ENCODE measurements around the gene APH1A.

The APH1A gene

GRCh38 chr1:150268340-150268704 lies 494 bp downstream of the APH1A start:
- Histone ChIP-seq H3K56ac (ENCODE audit: low read length) (peak overlapping the region; percentile 100), H3K4me3 (ENCODE audit: low read length) (peak overlapping the region; percentile 98), H4K8ac (ENCODE audit: low read depth, low read length) (peak overlapping the region; percentile 3), H2BK120ac (ENCODE audit: low read depth, low read length) (peak overlapping the region; percentile 29), H3K79me2 (ENCODE audit: control insufficient read depth, insufficient read depth, low read length) (peaks cover 22% of the 10 kb centered on the region), H3K27ac (ENCODE audit: low read depth, low read length) (peak overlapping the region; percentile 36), H3K27me3 (ENCODE audit: insufficient read depth, low read length, poor library complexity) (no peaks in the 10 kb centered on the region), H3K4ac (ENCODE audit: low read depth, low read length) (peak overlapping the region; percentile 61), H2BK15ac (replicated peaks; ENCODE audit: low read depth) (no peak overlapping the region), H3K9ac (ENCODE audit: low read length) (peak overlapping the region; percentile 99), H3K4me1 (ENCODE audit: control insufficient read depth, low read depth, low read length) (peaks cover 10% of the 10 kb centered on the region), H3K18ac (ENCODE audit: low read length) (peak overlapping the region; percentile 44), H3K79me1 (ENCODE audit: low read length) (peaks cover 20% of the 10 kb centered on the region), H2BK5ac (ENCODE audit: low read length) (peak overlapping the region; percentile 80), H3K36me3 (ENCODE audit: control insufficient read depth, insufficient read depth, low read length) (peaks cover 6% of the 10 kb centered on the region), H3K23ac (ENCODE audit: low read length) (no peak overlapping the region), H3K4me2 (ENCODE audit: low read length) (peak overlapping the region; percentile 93), H2AK5ac (ENCODE audit: low read length) (peak overlapping the region; percentile 18), H4K5ac (ENCODE audit: low read length) (no peak overlapping the region)
- no CpG with 5 or more reads among the region's 21 CpGs for WGBS (ENCODE audit: extremely low coverage, insufficient coverage, low lambda C conversion rate)
- DNase-seq: peak; percentile 42

GRCh38 chr1:150267896-150268295 lies 920 bp downstream of the APH1A start:
- Histone ChIP-seq H2AK5ac (ENCODE audit: low read length) (peak overlapping the region; percentile 88), H3K27ac (ENCODE audit: low read depth, low read length) (no peak overlapping the region), H3K79me1 (ENCODE audit: low read length) (peaks cover 20% of the 10 kb centered on the region)

GRCh38 chr1:150263549-150263948 lies 5.3 kb downstream of the APH1A start:
- no peak for DNase-seq
- Histone ChIP-seq H3K4me2 (ENCODE audit: low read length) (no peak overlapping the region), H3K4me1 (ENCODE audit: control insufficient read depth, low read depth, low read length) (peaks cover 12% of the 10 kb centered on the region), H3K79me1 (ENCODE audit: low read length) (peaks cover 26% of the 10 kb centered on the region), H3K27ac (ENCODE audit: low read depth, low read length) (no peak overlapping the region), H4K8ac (ENCODE audit: low read depth, low read length) (no peak overlapping the region), H3K36me3 (ENCODE audit: control insufficient read depth, insufficient read depth, low read length) (peaks cover 6% of the 10 kb centered on the region), H3K56ac (ENCODE audit: low read length) (no peak overlapping the region), H3K4me3 (ENCODE audit: low read length) (no peak overlapping the region), H3K23ac (ENCODE audit: low read length) (no peak overlapping the region), H3K4ac (ENCODE audit: low read depth, low read length) (no peak overlapping the region), H4K5ac (ENCODE audit: low read length) (no peak overlapping the region), H3K27me3 (ENCODE audit: insufficient read depth, low read length, poor library complexity) (no peaks in the 10 kb centered on the region), H2AK5ac (ENCODE audit: low read length) (no peak overlapping the region), H2BK15ac (replicated peaks; ENCODE audit: low read depth) (no peak overlapping the region), H2BK120ac (ENCODE audit: low read depth, low read length) (no peak overlapping the region), H3K9ac (ENCODE audit: low read length) (no peak overlapping the region), H3K18ac (ENCODE audit: low read length) (no peak overlapping the region), H3K79me2 (ENCODE audit: control insufficient read depth, insufficient read depth, low read length) (peaks cover 28% of the 10 kb centered on the region), H2BK5ac (ENCODE audit: low read length) (no peak overlapping the region)
- no CpG with 5 or more reads among the region's 6 CpGs for WGBS (ENCODE audit: extremely low coverage, insufficient coverage, low lambda C conversion rate)

More at GRCh38 chr1:150267896-150268295, 920 bp downstream of the APH1A start:
- peaks cover 10% of the 10 kb centered on the region for H3K4me1 ChIP-seq (ENCODE audit: control insufficient read depth, low read depth, low read length)
- peaks cover 22% of the 10 kb centered on the region for H3K79me2 ChIP-seq (ENCODE audit: control insufficient read depth, insufficient read depth, low read length)
- no CpG with 5 or more reads among the region's 6 CpGs for WGBS (ENCODE audit: extremely low coverage, insufficient coverage, low lambda C conversion rate)
- peak overlapping the region; percentile 93 for H3K4me2 ChIP-seq (ENCODE audit: low read length)
- peak overlapping the region; percentile 98 for H3K4me3 ChIP-seq (ENCODE audit: low read length)
- H2BK15ac ChIP-seq (replicated peaks; ENCODE audit: low read depth): no peak overlapping the region
- H4K5ac ChIP-seq (ENCODE audit: low read length): no peak overlapping the region
- peak overlapping the region; percentile 100 for H3K56ac ChIP-seq (ENCODE audit: low read length)
- no peak overlapping the region for H2BK5ac ChIP-seq (ENCODE audit: low read length)
- no peak for DNase-seq
- peak overlapping the region; percentile 99 for H3K9ac ChIP-seq (ENCODE audit: low read length)
- H3K36me3 ChIP-seq (ENCODE audit: control insufficient read depth, insufficient read depth, low read length): peaks cover 6% of the 10 kb centered on the region
- H2BK120ac ChIP-seq (ENCODE audit: low read depth, low read length): no peak overlapping the region
- H3K4ac ChIP-seq (ENCODE audit: low read depth, low read length): no peak overlapping the region
- no peak overlapping the region for H4K8ac ChIP-seq (ENCODE audit: low read depth, low read length)
- no peak overlapping the region for H3K23ac ChIP-seq (ENCODE audit: low read length)
- H3K18ac ChIP-seq (ENCODE audit: low read length): no peak overlapping the region
- no peaks in the 10 kb centered on the region for H3K27me3 ChIP-seq (ENCODE audit: insufficient read depth, low read length, poor library complexity)

- H2BK5ac ChIP-seq (ENCODE audit: low read length): no peak overlapping the region
Observed at GRCh38 chr1:150262388-150263320, 6.2 kb downstream of the APH1A start.

GRCh38 chr1:150261367-150261766 lies 7.4 kb downstream of the APH1A start:
- H2BK15ac ChIP-seq (replicated peaks; ENCODE audit: low read depth): no peak overlapping the region
- H2BK5ac ChIP-seq (ENCODE audit: low read length): no peak overlapping the region
- no peak overlapping the region for H3K4ac ChIP-seq (ENCODE audit: low read depth, low read length)
- no CpG with 5 or more reads among the region's 6 CpGs for WGBS (ENCODE audit: extremely low coverage, insufficient coverage, low lambda C conversion rate)
- no peak overlapping the region for H3K18ac ChIP-seq (ENCODE audit: low read length)
- no peak overlapping the region for H3K4me3 ChIP-seq (ENCODE audit: low read length)
- no peak overlapping the region for H3K56ac ChIP-seq (ENCODE audit: low read length)
- H3K4me2 ChIP-seq (ENCODE audit: low read length): no peak overlapping the region
- no peak overlapping the region for H3K23ac ChIP-seq (ENCODE audit: low read length)
- H3K27ac ChIP-seq (ENCODE audit: low read depth, low read length): no peak overlapping the region
- H3K79me1 ChIP-seq (ENCODE audit: low read length): peaks cover 11% of the 10 kb centered on the region
- H3K9ac ChIP-seq (ENCODE audit: low read length): no peak overlapping the region
- DNase-seq: no peak
- H2BK120ac ChIP-seq (ENCODE audit: low read depth, low read length): no peak overlapping the region
- H3K79me2 ChIP-seq (ENCODE audit: control insufficient read depth, insufficient read depth, low read length): peaks cover 8% of the 10 kb centered on the region
- peaks cover 4% of the 10 kb centered on the region for H3K36me3 ChIP-seq (ENCODE audit: control insufficient read depth, insufficient read depth, low read length)
- H4K8ac ChIP-seq (ENCODE audit: low read depth, low read length): no peak overlapping the region
- no peaks in the 10 kb centered on the region for H3K27me3 ChIP-seq (ENCODE audit: insufficient read depth, low read length, poor library complexity)
- H3K4me1 ChIP-seq (ENCODE audit: control insufficient read depth, low read depth, low read length): peaks cover 8% of the 10 kb centered on the region
- H2AK5ac ChIP-seq (ENCODE audit: low read length): no peak overlapping the region
- H4K5ac ChIP-seq (ENCODE audit: low read length): no peak overlapping the region

More at GRCh38 chr1:150262388-150263320, 6.2 kb downstream of the APH1A start:
- Histone ChIP-seq H3K56ac (ENCODE audit: low read length) (peak overlapping the region; percentile 3), H3K23ac (ENCODE audit: low read length) (no peak overlapping the region), H3K18ac (ENCODE audit: low read length) (no peak overlapping the region), H3K79me2 (ENCODE audit: control insufficient read depth, insufficient read depth, low read length) (peaks cover 20% of the 10 kb centered on the region), H3K27me3 (ENCODE audit: insufficient read depth, low read length, poor library complexity) (no peaks in the 10 kb centered on the region), H2AK5ac (ENCODE audit: low read length) (no peak overlapping the region), H3K27ac (ENCODE audit: low read depth, low read length) (no peak overlapping the region), H3K4ac (ENCODE audit: low read depth, low read length) (no peak overlapping the region), H2BK120ac (ENCODE audit: low read depth, low read length) (no peak overlapping the region), H2BK15ac (replicated peaks; ENCODE audit: low read depth) (no peak overlapping the region), H3K36me3 (ENCODE audit: control insufficient read depth, insufficient read depth, low read length) (peaks cover 6% of the 10 kb centered on the region), H4K8ac (ENCODE audit: low read depth, low read length) (no peak overlapping the region), H4K5ac (ENCODE audit: low read length) (no peak overlapping the region), H3K4me1 (ENCODE audit: control insufficient read depth, low read depth, low read length) (peaks cover 9% of the 10 kb centered on the region), H3K9ac (ENCODE audit: low read length) (no peak overlapping the region), H3K4me3 (ENCODE audit: low read length) (no peak overlapping the region), H3K4me2 (ENCODE audit: low read length) (no peak overlapping the region), H3K79me1 (ENCODE audit: low read length) (peaks cover 20% of the 10 kb centered on the region)
- no CpG with 5 or more reads among the region's 6 CpGs for WGBS (ENCODE audit: extremely low coverage, insufficient coverage, low lambda C conversion rate)
- DNase-seq: no peak

Measured in mesendoderm (in vitro differentiated cells).